Non-pigmented ciliary epithelial cell (primary cell): ENCODE measurements around the gene TMLHE.
"Not testable (repeated sequence)": the region's sequence is repeated elsewhere in the genome, so short reads cannot be mapped to it uniquely, and the experiment has no call there.

Experiments
- DNase-seq: peaks from one replicate; pipeline ENCODE4 v3.0.0-alpha.2; 2010; ENCODE audit warnings: low read depth

The TMLHE gene

GRCh38 chrX:155612312-155613224 lies at the start of gene TMLHE, which contains the start of gene SPRY3:
TMLHE (minus strand) TSS chrX:155612952; CDS start chrX:155545276, 67,676 bp downstream.
SPRY3 (plus strand) TSS chrX:155612586.
- DNase-seq = no peak

GRCh38 chrX:155662282-155662681 lies 49.5 kb upstream of the TMLHE start:
- DNase-seq = no peak

GRCh38 chrX:155645180-155645579 lies 32.4 kb upstream of the TMLHE start:
- no peak for DNase-seq

- DNase-seq = no peak
Measured at GRCh38 chrX:155643240-155643639, 30.5 kb upstream of the TMLHE start.

GRCh38 chrX:155641371-155641770 lies 28.6 kb upstream of the TMLHE start:
- not testable (repeated sequence) for DNase-seq

GRCh38 chrX:155637714-155638113 lies 25.0 kb upstream of the TMLHE start:
- DNase-seq = no peak

- DNase-seq = not testable (repeated sequence)
Measured at GRCh38 chrX:155635019-155635418, 22.3 kb upstream of the TMLHE start.

- DNase-seq = no peak
Measured at GRCh38 chrX:155632431-155633100, 19.8 kb upstream of the TMLHE start.

- DNase-seq = not testable (repeated sequence)
Measured at GRCh38 chrX:155620110-155620509, 7.4 kb upstream of the TMLHE start.

GRCh38 chrX:155615938-155616337 lies 3.2 kb upstream of the TMLHE start:
- no peak for DNase-seq

- no peak for DNase-seq
Measured at GRCh38 chrX:155613927-155614559, 1.3 kb upstream of the TMLHE start.

- DNase-seq = no peak
Measured at GRCh38 chrX:155611302-155611701, 1.4 kb downstream of the TMLHE start.

GRCh38 chrX:155592981-155593380 lies 19.8 kb downstream of the TMLHE start:
- no peak for DNase-seq

GRCh38 chrX:155592331-155592730 lies 20.4 kb downstream of the TMLHE start:
- DNase-seq = no peak

GRCh38 chrX:155577682-155578081 lies 35.1 kb downstream of the TMLHE start:
- DNase-seq = no peak

- no peak for DNase-seq
Measured at GRCh38 chrX:155563099-155563498, 49.7 kb downstream of the TMLHE start.

GRCh38 chrX:155544881-155545280 lies 67.9 kb downstream of the TMLHE start:
- DNase-seq = no peak

GRCh38 chrX:155535866-155536265 lies 76.9 kb downstream of the TMLHE start:
- DNase-seq = no peak

- no peak for DNase-seq
Measured at GRCh38 chrX:155534800-155535199, 78.0 kb downstream of the TMLHE start.

- DNase-seq = not testable (repeated sequence)
Measured at GRCh38 chrX:155527023-155527422, 85.7 kb downstream of the TMLHE start.

- no peak for DNase-seq
Measured at GRCh38 chrX:155514225-155514624, 98.5 kb downstream of the TMLHE start.

GRCh38 chrX:155505296-155505695 lies 107.5 kb downstream of the TMLHE start:
- no peak for DNase-seq

GRCh38 chrX:155495134-155495533 lies 117.6 kb downstream of the TMLHE start:
- DNase-seq = not testable (repeated sequence)
